K562 (cell line): ENCODE data around the gene KLHL18. TPM values are rescaled to one million over a fixed set of nuclear protein-coding genes. Genes with fewer than 3 reads are reported as not detected.

ENCODE experiments used
- ATAC-seq: fragments of 200-7000 bp; cut with Tn5 transposase; 3 replicates; pipeline ENCODE4 v1.9.1; 2020; ENCODE audit warnings: moderate library complexity
- BruUV-seq: library from RNA; stranded (reverse); fragments of 400-500 nt; replicated peaks from 2 replicates; lab custom pipeline; 2021; lab: Mats Ljungman, UMichigan
- CTCF ChIA-PET: fragments of 300-600 bp; formaldehyde crosslinking; extraction: SDS; loops from one replicate; lab custom pipeline; 2021; ENCODE audit warnings: low intra/inter-chr PET ratio; lab: Yijun Ruan, JAX
- POLR2A ChIA-PET: fragments of 300-600, 350-650 bp; sonication (Branson Sonifier 250); formaldehyde crosslinking; extraction: SDS; loops from one replicate; lab custom pipeline; 2021; ENCODE audit warnings: antibody characterized with exemption, inconsistent platforms; lab: Yijun Ruan, JAX
- DNase-seq, 4 experiments: peaks; one replicate each; pipeline versions ENCODE4 v3.0.0 to v3.0.0-alpha.2; 2011 to 2018; ENCODE audit warnings: low spot score in 3 of 4, mixed read lengths in 3 of 4; ENCODE audit errors: extremely low read depth in 1 of 4
- FAIRE-seq: peaks from 2 replicates; lab custom pipeline; 2011; peaks lifted over from hg19 to GRCh38; lab: Jason Lieb, UNC
- H2AFZ ChIP-seq: 2 replicates; pipeline ENCODE4 v1.6.0; 2011; ENCODE audit warnings: low read depth, low read length, control low read depth, inconsistent platforms
- H3K27ac ChIP-seq: fragments of 200-600 bp; 3 replicates; pipeline ENCODE4 v1.8.0; 2011; ENCODE audit warnings: low read depth, mild to moderate bottlenecking, control low read depth, inconsistent platforms, low read length, moderate library complexity, mixed read lengths; ENCODE audit errors: extremely low read depth
- H3K27me3 ChIP-seq, 2 experiments: fragments of 300-600 bp in 1 of 2; 2 replicates in 1 of 2; 3 replicates in 1 of 2; pipeline versions ENCODE4 v1.6.0 to v1.8.0; 2011; ENCODE audit warnings: inconsistent platforms in 2 of 2, low read length in 2 of 2, mild to moderate bottlenecking in 1 of 2, mixed read lengths in 1 of 2, moderate library complexity in 1 of 2; ENCODE audit not compliant: control insufficient read depth in 2 of 2, insufficient read depth in 2 of 2
- H3K36me3 ChIP-seq: fragments of 300-600 bp; 3 replicates; pipeline ENCODE4 v1.8.0; 2011; ENCODE audit warnings: mild to moderate bottlenecking, low read length, inconsistent platforms; ENCODE audit not compliant: control insufficient read depth, insufficient read depth
- H3K4me1 ChIP-seq, 2 experiments: fragments of 200-600 bp in 1 of 2; replicated peaks in 1 of 2; 2 replicates in 1 of 2; 3 replicates in 1 of 2; pipeline versions ENCODE4 v1.5.1 to v1.8.0; 2011; ENCODE audit warnings: inconsistent platforms in 2 of 2, low read length in 2 of 2, mild to moderate bottlenecking in 1 of 2, mixed read lengths in 1 of 2, moderate library complexity in 1 of 2; ENCODE audit not compliant: control insufficient read depth in 2 of 2, insufficient read depth in 2 of 2
- H3K4me2 ChIP-seq: 2 replicates; pipeline ENCODE4 v1.6.1; 2011; ENCODE audit warnings: low read length, control low read depth, inconsistent platforms, mixed read lengths; ENCODE audit not compliant: insufficient read depth
- H3K4me3 ChIP-seq: fragments of 200-600 bp; sonication (generic), shearing (Covaris generic); 2 replicates; pipeline ENCODE4 v1.5.1; 2016; ENCODE audit warnings: control low read depth, inconsistent platforms
- H3K79me2 ChIP-seq: fragments of 200-600 bp; 3 replicates; pipeline ENCODE4 v1.8.0; 2011; ENCODE audit warnings: low read length, inconsistent platforms; ENCODE audit not compliant: control insufficient read depth, insufficient read depth
- H3K9ac ChIP-seq, 2 experiments: 2 replicates each; pipeline versions ENCODE4 v1.6.0 to v1.6.1; 2011; ENCODE audit warnings: low read depth in 2 of 2, low read length in 2 of 2, control low read depth in 1 of 2, inconsistent platforms in 1 of 2, mild to moderate bottlenecking in 1 of 2, mixed read lengths in 1 of 2; ENCODE audit not compliant: insufficient read depth in 1 of 2
- H3K9me1 ChIP-seq: one replicate; pipeline ENCODE4 v1.6.0; 2011; ENCODE audit warnings: inconsistent platforms, mild to moderate bottlenecking, low read length, moderate library complexity; ENCODE audit not compliant: control insufficient read depth, insufficient read depth
- H3K9me3 ChIP-seq: replicated peaks from 2 replicates; pipeline ENCODE4 v1.5.1; 2011; ENCODE audit warnings: low read depth, low read length, inconsistent platforms; ENCODE audit not compliant: control insufficient read depth, insufficient read depth
- H4K20me1 ChIP-seq: replicated peaks from 2 replicates; pipeline ENCODE4 v1.6.1; 2011; ENCODE audit warnings: low read length, inconsistent platforms, mixed read lengths; ENCODE audit not compliant: control insufficient read depth, insufficient read depth
- BCOR ChIP-seq: fragments of 450-650 bp; IDR thresholded peaks from 2 replicates; pipeline ENCODE4 v1.6.1; 2016
- MED1 ChIP-seq: sonication (generic); formaldehyde crosslinking; IDR thresholded peaks from 2 replicates; pipeline ENCODE4 v1.8.1; 2023; ENCODE audit warnings: missing genetic modification reagents, borderline replicate concordance
- MTA1 ChIP-seq: fragments of 450-650 bp; IDR thresholded peaks from 2 replicates; pipeline ENCODE4 v1.6.1; 2017; ENCODE audit warnings: borderline replicate concordance
- NFRKB ChIP-seq: fragments of 450-650 bp; IDR thresholded peaks from 2 replicates; pipeline ENCODE4 v1.6.1; 2016; ENCODE audit warnings: low read depth
- NR2F6 ChIP-seq: fragments of 450-650 bp; formaldehyde crosslinking; IDR thresholded peaks from 2 replicates; pipeline ENCODE4 v1.4.0; 2020; ENCODE audit warnings: mild to moderate bottlenecking
- PBX2 ChIP-seq, 2 experiments: IDR thresholded peaks in 1 of 2; conservative IDR thresholded peaks in 1 of 2; 2 replicates each; pipeline ENCODE4 v1.6.1; 2016; ENCODE audit warnings: low read depth in 2 of 2, mild to moderate bottlenecking in 1 of 2, missing compliant biosample characterization in 1 of 2, missing genetic modification characterization in 1 of 2, moderate library complexity in 1 of 2
- PHB2 ChIP-seq: fragments of 450-650 bp; IDR thresholded peaks from 2 replicates; pipeline ENCODE4 v1.6.1; 2017; ENCODE audit warnings: low read depth
- POLR3G ChIP-seq: IDR thresholded peaks from 2 replicates; pipeline ENCODE4 v1.6.1; 2011; ENCODE audit not compliant: insufficient read length, insufficient replicate concordance; ENCODE audit errors: extremely low read depth
- PRDM10 ChIP-seq: fragments of 450-650 bp; IDR thresholded peaks from 2 replicates; pipeline ENCODE4 v1.6.1; 2018; ENCODE audit not compliant: partially characterized antibody
- ZBTB33 ChIP-seq: sonication (generic); formaldehyde crosslinking; IDR thresholded peaks from 2 replicates; pipeline ENCODE4 v1.8.1; 2023; ENCODE audit warnings: mild to moderate bottlenecking, missing genetic modification reagents
- ZNF584 ChIP-seq: fragments of 200-800 bp; sonication (Bioruptor generic); IDR thresholded peaks from 2 replicates; pipeline ENCODE4 v1.6.1; 2016; ENCODE audit warnings: low read depth, mild to moderate bottlenecking, missing genetic modification characterization, missing compliant biosample characterization
- WGBS: fragments of 100-300 bp; shearing (Covaris generic); methylation state at CpG from one replicate; pipeline ENCODE4 v1.1.6; 2016; ENCODE audit warnings: low coverage, mixed read lengths; ENCODE audit not compliant: insufficient coverage; ENCODE audit errors: missing lambda C conversion rate; 5-methylcytosine and 5-hydroxymethylcytosine counted together
- in situ Hi-C: fragments of 300-500 bp; cut with MboI; formaldehyde crosslinking; loops from 4 replicates; pipeline ENCODE4 v1.15.0; 2018; ENCODE audit warnings: inconsistent platforms, mixed read lengths
- intact Hi-C: fragments of 100-400 bp; cut with micrococcal nuclease; formaldehyde crosslinking; loops from 2 replicates; pipeline ENCODE4 v1.14.2; 2022
- polyA plus RNA-seq, 8 experiments: library from polyadenylated mRNA; depleted of rRNA in 4 of 8; stranded (reverse) in 5 of 8; unstranded in 3 of 8; fragments of >200 nt; fragmentation: Nextera tagmentation in 2 of 8; fragmentation: Illumina TruSeq in 1 of 8; extraction: Ambion mirVana in 2 of 8; extraction: Trizol in 1 of 8; gene quantifications; 2 replicates each; pipeline versions ENCODE4 v1.2.1 to v1.2.3, GENCODE V29; 2011 to 2014; ENCODE audit warnings: inconsistent platforms in 1 of 8, missing spikeins in 1 of 8
- total RNA-seq, 7 experiments: library from RNA; depleted of rRNA in 6 of 7; stranded (reverse); fragments of >200 nt in 6 of 7; fragmentation: Illumina TruSeq in 2 of 7; extraction: Trizol in 2 of 7; gene quantifications; 2 replicates each; pipeline versions ENCODE4 v1.2.1 to v1.2.3, GENCODE V29; 2011 to 2021; ENCODE audit warnings: low replicate concordance in 1 of 7

The KLHL18 gene
- total and polyA plus RNA-seq, 9 of the 15 experiments (the other 6 are each of a cell fraction or from before 2014, with no cell fraction given) = 26.7 to 97.5 (median 48.7) TPM

GRCh38 chr3:47238017-47238416, 44.7 kb upstream of the KLHL18 start:
- H3K4me2 ChIP-seq = no peak overlapping the region
- H4K20me1 ChIP-seq = peaks cover 6% of the 10 kb centered on the region; the same call in 1 of the 2 replicates
- intact Hi-C loops (no loop called here), in situ Hi-C loops (no loop called here)
- no peak overlapping the region for H3K27ac ChIP-seq
- H3K79me2 ChIP-seq = no peaks in the 10 kb centered on the region
- no peak overlapping the region for H3K4me3 ChIP-seq
- WGBS = 46% methylated on average over 3 of the region's 3 CpGs
- no peaks in the 10 kb centered on the region; a peak in 1 of 5 replicates for H3K4me1 ChIP-seq
- no TSS peak for BruUV-seq
- H3K9ac ChIP-seq = no peak overlapping the region
- CTCF ChIA-PET = no interaction called here
- FAIRE-seq = no peak
- no peaks in the 10 kb centered on the region for H3K36me3 ChIP-seq
- POLR2A ChIA-PET = interaction anchor here (0.7 kb wide), 1 partner anchor 167 kb away, joined by 3 read pairs; no protein-coding TSS in a partner anchor
- ATAC-seq = no peak
- no peak for DNase-seq
- H2AFZ ChIP-seq = no peak overlapping the region
- no peaks in the 10 kb centered on the region for H3K9me3 ChIP-seq
- peaks cover 0 to 11% of the 10 kb centered on the region in 2 experiments; a peak in 2 of 5 replicates for H3K27me3 ChIP-seq
- no peaks in the 10 kb centered on the region for H3K9me1 ChIP-seq
- TF ChIP-seq BCOR (no peak), PHB2 (no peak), ZBTB33 (CRISPR knock-in tag) (no peak), MED1 (CRISPR knock-in tag) (no peak), POLR3G (no peak), NR2F6 (CRISPR knock-in tag) (no peak), MTA1 (no peak), PBX2 (CRISPR knock-in tag; IDR thresholded peaks at IDR 0.05; ENCODE audit: low read depth) (no peak), PBX2 (tag; conservative IDR thresholded peaks at IDR 0.05; ENCODE audit: low read depth) (peak; percentile 70), PRDM10 (no peak), ZNF584 (CRISPR knock-in tag) (no peak), NFRKB (no peak)
